Progenitor cell of endocrine pancreas (in vitro differentiated cells): ENCODE data around the gene LAMC3. TPM values are rescaled to one million over a fixed set of nuclear protein-coding genes. Genes with fewer than 3 reads are reported as not detected.

ENCODE experiments used
- DNase-seq: peaks from one replicate; pipeline ENCODE4 v3.0.0; 2021; ENCODE audit warnings: low spot score; ENCODE audit not compliant: unreplicated experiment
- H3K27ac Mint-ChIP-seq: 2 replicates; pipeline ENCODE4 v1.8.0; 2021; ENCODE audit warnings: mild to moderate bottlenecking, moderate library complexity, mixed read lengths
- H3K27me3 Mint-ChIP-seq: 2 replicates; pipeline ENCODE4 v1.8.0; 2021; ENCODE audit warnings: mixed read lengths
- H3K36me3 Mint-ChIP-seq: 2 replicates; pipeline ENCODE4 v1.8.0; 2022; ENCODE audit warnings: mixed read lengths; ENCODE audit not compliant: insufficient read depth
- H3K4me1 Mint-ChIP-seq: 2 replicates; pipeline ENCODE4 v1.8.0; 2021; ENCODE audit warnings: low read depth, mixed read lengths
- H3K4me3 Mint-ChIP-seq: 2 replicates; pipeline ENCODE4 v1.8.0; 2021; ENCODE audit warnings: low read depth, mild to moderate bottlenecking, moderate library complexity, mixed read lengths
- H3K9me3 Mint-ChIP-seq: 2 replicates; pipeline ENCODE4 v1.8.0; 2021; ENCODE audit warnings: low read depth, mixed read lengths
- CTCF ChIP-seq: fragments of 200-600 bp; sonication (generic); IDR thresholded peaks from one replicate; pipeline ENCODE4 v1.5.0; 2021; ENCODE audit warnings: antibody characterized with exemption, mild to moderate bottlenecking; ENCODE audit not compliant: unreplicated experiment
- total RNA-seq: library from RNA; stranded (reverse); gene quantifications from 2 replicates; pipeline ENCODE4 v1.2.1, GENCODE V29; 2021

The LAMC3 gene
- total RNA-seq, 1 donor from 2014 or later = 0.12 TPM

- Mint-ChIP-seq H3K9me3 (no peaks in the 10 kb centered on the region), H3K4me1 (no peaks in the 10 kb centered on the region), H3K36me3 (no peaks in the 10 kb centered on the region), H3K27ac (no peak overlapping the region), H3K4me3 (no peak overlapping the region), H3K27me3 (peaks cover 66% of the 10 kb centered on the region)
- TF ChIP-seq CTCF = no peak
- no peak for DNase-seq
Measured at GRCh38 chr9:131013015-131013755, 4.2 kb downstream of the LAMC3 start.

- H3K27me3 Mint-ChIP-seq = peaks cover 67% of the 10 kb centered on the region
- no peak for DNase-seq
- no peaks in the 10 kb centered on the region for H3K4me1 Mint-ChIP-seq
- no peaks in the 10 kb centered on the region for H3K9me3 Mint-ChIP-seq
- no peak overlapping the region for H3K4me3 Mint-ChIP-seq
- H3K27ac Mint-ChIP-seq = no peak overlapping the region
- no peaks in the 10 kb centered on the region for H3K36me3 Mint-ChIP-seq
- TF ChIP-seq CTCF = no peak
Measured at GRCh38 chr9:131013771-131014676, 5.0 kb downstream of the LAMC3 start.

- H3K27me3 Mint-ChIP-seq = peaks cover 65% of the 10 kb centered on the region
- no peaks in the 10 kb centered on the region for H3K4me1 Mint-ChIP-seq
- H3K27ac Mint-ChIP-seq = no peak overlapping the region
- H3K4me3 Mint-ChIP-seq = no peak overlapping the region
- H3K9me3 Mint-ChIP-seq = no peaks in the 10 kb centered on the region
- no peaks in the 10 kb centered on the region for H3K36me3 Mint-ChIP-seq
- DNase-seq = no peak
- no peak for TF ChIP-seq CTCF
Measured at GRCh38 chr9:131015112-131015511, 6.1 kb downstream of the LAMC3 start.

- no peak for DNase-seq
- TF ChIP-seq CTCF = no peak
- Mint-ChIP-seq H3K27ac (no peak overlapping the region), H3K9me3 (no peaks in the 10 kb centered on the region), H3K4me3 (no peak overlapping the region), H3K36me3 (no peaks in the 10 kb centered on the region), H3K4me1 (no peaks in the 10 kb centered on the region), H3K27me3 (peaks cover 61% of the 10 kb centered on the region)
Measured at GRCh38 chr9:131015876-131016397, 7.0 kb downstream of the LAMC3 start.

- Mint-ChIP-seq H3K4me1 (no peaks in the 10 kb centered on the region), H3K9me3 (no peaks in the 10 kb centered on the region), H3K36me3 (no peaks in the 10 kb centered on the region), H3K27ac (no peak overlapping the region), H3K27me3 (peaks cover 53% of the 10 kb centered on the region), H3K4me3 (no peak overlapping the region)
- no peak for TF ChIP-seq CTCF
- DNase-seq = no peak
Measured at GRCh38 chr9:131017067-131017466, 8.1 kb downstream of the LAMC3 start.
